Endothelial cell of umbilical vein (primary cell): ENCODE data around the gene TAF5L. TPM values are rescaled to one million over a fixed set of nuclear protein-coding genes. Genes with fewer than 3 reads are reported as not detected.

ENCODE experiments used
- BruUV-seq: library from RNA; stranded (reverse); fragments of 400-500 nt; replicated peaks from 2 replicates; lab custom pipeline; 2021; lab: Mats Ljungman, UMichigan
- CTCF ChIA-PET: fragments of 300-600, 350-600 bp; sonication (Branson Sonifier 250); formaldehyde crosslinking; loops from one replicate; lab custom pipeline; 2021; ENCODE audit warnings: antibody characterized with exemption, inconsistent platforms; lab: Charles Lee
- POLR2A ChIA-PET: fragments of 300-600, 350-600 bp; sonication (Branson Sonifier 250); formaldehyde crosslinking; loops from one replicate; lab custom pipeline; 2021; ENCODE audit warnings: antibody characterized with exemption, inconsistent platforms; lab: Charles Lee
- DNase-seq: peaks from one replicate; pipeline ENCODE4 v3.0.0-alpha.2; 2011; ENCODE audit warnings: low read depth, low spot score
- FAIRE-seq: peaks from 2 replicates; lab custom pipeline; 2011; peaks lifted over from hg19 to GRCh38; lab: Jason Lieb, UNC
- H2AFZ ChIP-seq: 2 replicates; pipeline ENCODE4 v1.6.0; 2012; ENCODE audit warnings: low read depth, low read length, control low read depth, inconsistent platforms
- H3K27ac ChIP-seq: 2 replicates; pipeline ENCODE4 v1.5.1; 2011; ENCODE audit warnings: low read depth, mild to moderate bottlenecking, control low read depth, low read length, moderate library complexity; ENCODE audit not compliant: insufficient read depth
- H3K27me3 ChIP-seq, 2 experiments: 2 replicates each; pipeline versions ENCODE4 v1.6.0 to v1.6.1; 2011; ENCODE audit warnings: low read length in 2 of 2, mixed read lengths in 1 of 2; ENCODE audit not compliant: control insufficient read depth in 2 of 2, insufficient read depth in 2 of 2
- H3K36me3 ChIP-seq, 2 experiments: 2 replicates in 1 of 2; 3 replicates in 1 of 2; pipeline ENCODE4 v1.5.1; 2011; ENCODE audit warnings: low read length in 2 of 2, mild to moderate bottlenecking in 1 of 2, moderate library complexity in 1 of 2; ENCODE audit not compliant: control insufficient read depth in 2 of 2, insufficient read depth in 2 of 2; ENCODE audit errors: extremely low read depth in 1 of 2
- H3K4me1 ChIP-seq: 3 replicates; pipeline ENCODE4 v1.5.1; 2011; ENCODE audit warnings: mild to moderate bottlenecking, low read length; ENCODE audit not compliant: control insufficient read depth, insufficient read depth; ENCODE audit errors: extremely low read depth
- H3K4me2 ChIP-seq: 2 replicates; pipeline ENCODE4 v1.6.1; 2011; ENCODE audit warnings: low read length, control low read depth, mixed read lengths; ENCODE audit not compliant: insufficient read depth
- H3K4me3 ChIP-seq, 3 experiments: fragments of 200-600 bp in 1 of 3; sonication (generic), shearing (Covaris generic) in 1 of 3; replicated peaks in 1 of 3; 2 replicates each; pipeline ENCODE4 v1.5.1; 2011 to 2016; ENCODE audit warnings: control low read depth in 3 of 3, low read length in 3 of 3, mild to moderate bottlenecking in 2 of 3, inconsistent platforms in 1 of 3, low read depth in 1 of 3, moderate library complexity in 1 of 3; ENCODE audit not compliant: insufficient read depth in 1 of 3
- H3K79me2 ChIP-seq: 2 replicates; pipeline ENCODE4 v1.6.0; 2012; ENCODE audit warnings: low read length, inconsistent platforms; ENCODE audit not compliant: control insufficient read depth, insufficient read depth
- H3K9ac ChIP-seq: replicated peaks from 2 replicates; pipeline ENCODE3; 2011; ENCODE audit warnings: low read length, control low read depth; ENCODE audit not compliant: insufficient read depth; ENCODE audit errors: extremely low read depth
- H3K9me1 ChIP-seq: replicated peaks from 3 replicates; pipeline ENCODE4 v1.6.0; 2011; ENCODE audit warnings: mild to moderate bottlenecking, low read length; ENCODE audit not compliant: control insufficient read depth, insufficient read depth; ENCODE audit errors: extremely low read depth
- H3K9me3 ChIP-seq: replicated peaks from 2 replicates; pipeline ENCODE4 v1.5.1; 2012; ENCODE audit warnings: low read length, inconsistent platforms; ENCODE audit not compliant: control insufficient read depth, insufficient read depth
- H4K20me1 ChIP-seq: replicated peaks from 2 replicates; pipeline ENCODE3; 2011; ENCODE audit warnings: mild to moderate bottlenecking, low read length; ENCODE audit not compliant: control insufficient read depth, insufficient read depth; ENCODE audit errors: extremely low read depth
- CTCF ChIP-seq, 2 donors: IDR thresholded peaks; 1 replicate in 1 of 2; 2 replicates in 1 of 2; pipeline ENCODE4 v1.5.1; 2011; ENCODE audit warnings: low read length in 2 of 2, mild to moderate bottlenecking in 2 of 2, moderate library complexity in 2 of 2, control low read depth in 1 of 2, inconsistent platforms in 1 of 2, low read depth in 1 of 2; ENCODE audit not compliant: insufficient read depth in 1 of 2; ENCODE audit errors: extremely low read depth in 1 of 2
- EZH2 ChIP-seq: IDR thresholded peaks from 2 replicates; pipeline ENCODE4 v1.6.1; 2012; ENCODE audit warnings: borderline replicate concordance, low read depth, mild to moderate bottlenecking, moderate library complexity, low read length, inconsistent platforms; ENCODE audit not compliant: severe bottlenecking
- FOS ChIP-seq: IDR thresholded peaks from 2 replicates; pipeline ENCODE4 v1.6.1; 2011; ENCODE audit warnings: mild to moderate bottlenecking, low read length, moderate library complexity, borderline replicate concordance; ENCODE audit not compliant: insufficient read depth
- GATA2 ChIP-seq: IDR thresholded peaks from 2 replicates; pipeline ENCODE4 v1.7.0; 2011; ENCODE audit warnings: low read depth, mild to moderate bottlenecking, moderate library complexity, mixed read lengths, low read length; ENCODE audit not compliant: insufficient read length, insufficient read depth
- JUN ChIP-seq: IDR thresholded peaks from 2 replicates; pipeline ENCODE4 v1.6.1; 2011; ENCODE audit warnings: borderline replicate concordance, low read depth; ENCODE audit not compliant: insufficient read length, insufficient read depth
- MYC ChIP-seq: IDR thresholded peaks from one replicate; pipeline ENCODE4 v1.6.1; 2011; ENCODE audit warnings: mild to moderate bottlenecking, low read depth, low read length
- POLR2A ChIP-seq: IDR thresholded peaks from 2 replicates; pipeline ENCODE4 v1.6.1; 2012; ENCODE audit warnings: low read depth, mild to moderate bottlenecking, control low read depth, low read length
- POLR2AphosphoS5 ChIP-seq: IDR thresholded peaks from 2 replicates; pipeline ENCODE4 v1.6.1; 2012; ENCODE audit warnings: low read depth, mild to moderate bottlenecking, control low read depth, low read length, moderate library complexity; ENCODE audit not compliant: insufficient read depth
- dilution Hi-C: fragments of 300-500 bp; cut with MboI; formaldehyde crosslinking; loops from one replicate; pipeline ENCODE4 v1.15.0; 2019; ENCODE audit warnings: low sequenced_read_pairs; ENCODE audit not compliant: extremely low pct_ligation_motif_present
- intact Hi-C: fragments of 100-400 bp; cut with micrococcal nuclease; formaldehyde crosslinking; loops from one replicate; pipeline ENCODE4 v1.10.0; 2022
- polyA plus RNA-seq, 4 experiments: library from polyadenylated mRNA; depleted of rRNA in 3 of 4; stranded (reverse) in 3 of 4; unstranded in 1 of 4; fragments of >200 nt; gene quantifications; 2 replicates each; pipeline versions ENCODE4 v1.2.1 to v1.2.3, GENCODE V29; 2011 to 2012; ENCODE audit warnings: missing spikeins in 1 of 4
- total RNA-seq: library from RNA; stranded (reverse); gene quantifications from 2 replicates; pipeline ENCODE4 v1.2.3, GENCODE V29; 2021
- TF ChIP-seq, protein P1 (sequence below): IDR thresholded peaks from 2 replicates; pipeline ENCODE4 v1.6.1; 2011; ENCODE audit not compliant: insufficient read depth, insufficient read length

TAF5L gene
- total and polyA plus RNA-seq, 2 donors (not counting 3 experiments of a cell fraction or from before 2014, with no cell fraction given) = 21.1 to 24.8 TPM

DNA sequence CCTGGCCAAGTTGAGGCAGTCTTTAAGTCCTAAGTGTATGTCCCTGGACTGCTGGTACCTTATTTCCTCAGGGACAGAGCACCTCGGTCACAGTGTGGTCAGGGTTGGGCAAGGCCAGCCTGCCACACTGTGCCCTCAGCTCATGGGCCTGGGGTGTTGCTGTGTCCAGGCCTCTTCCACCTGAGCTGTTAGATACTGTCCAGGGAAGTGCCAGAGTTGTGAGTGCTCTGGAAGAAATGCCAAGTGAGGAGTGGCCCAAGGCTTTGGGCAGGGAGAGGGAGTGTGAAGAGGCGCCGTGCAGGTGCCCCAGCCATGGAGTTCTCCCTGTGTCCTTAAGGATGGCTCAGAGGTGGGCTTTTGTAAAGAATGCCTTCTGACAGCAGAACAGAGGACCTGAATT lies 15.4 kb upstream of the TAF5L start:
- H3K36me3 ChIP-seq = peaks cover 7 to 18% of the 10 kb centered on the region in 2 experiments
- H3K4me2 ChIP-seq = no peak overlapping the region
- ChIA-PET POLR2A (no interaction called here), CTCF (no interaction called here)
- no peak overlapping the region for H3K27ac ChIP-seq
- TF ChIP-seq POLR2AphosphoS5 = no peak
- TF ChIP-seq EZH2 = no peak
- TF ChIP-seq POLR2A = no peak
- TF ChIP-seq GATA2 = no peak
- TF ChIP-seq, protein P1, sequence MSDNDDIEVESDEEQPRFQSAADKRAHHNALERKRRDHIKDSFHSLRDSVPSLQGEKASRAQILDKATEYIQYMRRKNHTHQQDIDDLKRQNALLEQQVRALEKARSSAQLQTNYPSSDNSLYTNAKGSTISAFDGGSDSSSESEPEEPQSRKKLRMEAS = no peak
- TF ChIP-seq CTCF (IDR thresholded peaks at IDR 0.05; ENCODE audit: extremely low read depth in 1 of 2, insufficient read depth in 1 of 2, low read depth in 1 of 2, low read length in 2 of 2) = no peak
- TF ChIP-seq FOS = no peak
- TF ChIP-seq MYC = no peak
- no peak for TF ChIP-seq JUN
- H3K79me2 ChIP-seq = peaks cover 29% of the 10 kb centered on the region
- BruUV-seq = no TSS peak
- no peak overlapping the region for H3K9ac ChIP-seq
- H3K9me1 ChIP-seq = no peaks in the 10 kb centered on the region
- H2AFZ ChIP-seq = no peak overlapping the region
- no peaks in the 10 kb centered on the region for H3K9me3 ChIP-seq
- no peaks in the 10 kb centered on the region for H4K20me1 ChIP-seq
- H3K4me3 ChIP-seq = no peak overlapping the region
- DNase-seq (no peak), FAIRE-seq (no peak)
- H3K4me1 ChIP-seq = no peaks in the 10 kb centered on the region
- intact Hi-C loops = no loop called here
- dilution Hi-C loops = no loop called here
- H3K27me3 ChIP-seq = no peaks in the 10 kb centered on the region
